ENCODE measurements around the gene RALA. TPM values are rescaled to one million over a fixed set of nuclear protein-coding genes. Genes with fewer than 3 reads are reported as not detected.

RALA gene
- 28.4 to 29.9 TPM (median 28.6 TPM) in 3 replicates for total RNA-seq

DNA sequence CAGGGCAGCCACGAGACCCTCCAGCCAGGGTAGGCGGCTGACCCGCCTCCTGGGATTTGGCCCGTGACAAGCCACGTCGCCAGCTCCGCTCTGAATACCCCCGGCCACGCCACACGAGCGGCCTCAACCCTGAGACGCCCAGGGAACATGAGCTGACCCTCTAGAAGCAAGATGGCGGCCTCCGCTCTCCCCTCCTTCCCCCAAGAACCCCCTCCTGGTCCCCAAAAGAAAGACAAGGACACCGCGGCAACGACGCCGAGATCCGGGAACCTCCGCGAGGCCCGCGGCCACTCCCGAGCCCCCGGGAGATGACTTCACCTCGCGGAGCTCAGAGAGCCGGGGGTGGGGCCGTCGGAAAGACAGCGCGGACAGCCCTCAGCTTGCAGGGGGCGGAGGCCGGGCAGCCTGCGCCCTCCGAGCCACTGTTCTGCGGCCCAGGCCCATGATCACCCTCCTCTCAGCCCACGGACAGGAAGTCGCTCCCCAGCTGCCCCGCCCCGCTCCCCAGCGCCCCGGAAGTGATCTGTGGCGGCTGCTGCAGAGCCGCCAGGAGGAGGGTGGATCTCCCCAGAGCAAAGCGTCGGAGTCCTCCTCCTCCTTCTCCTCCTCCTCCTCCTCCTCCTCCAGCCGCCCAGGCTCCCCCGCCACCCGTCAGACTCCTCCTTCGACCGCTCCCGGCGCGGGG, at the start of gene RALA:
Gene RALA, plus strand, starts transcription at position 526 of the 685 bp plus-strand sequence. CDS start 63,096 bp downstream, outside the sequence.
- H3K9me3 Mint-ChIP-seq: no peaks in the 10 kb centered on the region
- peak within 1 kb of the TSS; percentile 93 for H3K4me3 Mint-ChIP-seq
- peak; percentile 70 to 90 for DNase-seq (ENCODE audit: low spot score in 2 of 2, unreplicated experiment in 2 of 2)
- no peaks in the 10 kb centered on the region for H3K27me3 Mint-ChIP-seq (ENCODE audit: low read depth)
- TF ChIP-seq, protein P1, sequence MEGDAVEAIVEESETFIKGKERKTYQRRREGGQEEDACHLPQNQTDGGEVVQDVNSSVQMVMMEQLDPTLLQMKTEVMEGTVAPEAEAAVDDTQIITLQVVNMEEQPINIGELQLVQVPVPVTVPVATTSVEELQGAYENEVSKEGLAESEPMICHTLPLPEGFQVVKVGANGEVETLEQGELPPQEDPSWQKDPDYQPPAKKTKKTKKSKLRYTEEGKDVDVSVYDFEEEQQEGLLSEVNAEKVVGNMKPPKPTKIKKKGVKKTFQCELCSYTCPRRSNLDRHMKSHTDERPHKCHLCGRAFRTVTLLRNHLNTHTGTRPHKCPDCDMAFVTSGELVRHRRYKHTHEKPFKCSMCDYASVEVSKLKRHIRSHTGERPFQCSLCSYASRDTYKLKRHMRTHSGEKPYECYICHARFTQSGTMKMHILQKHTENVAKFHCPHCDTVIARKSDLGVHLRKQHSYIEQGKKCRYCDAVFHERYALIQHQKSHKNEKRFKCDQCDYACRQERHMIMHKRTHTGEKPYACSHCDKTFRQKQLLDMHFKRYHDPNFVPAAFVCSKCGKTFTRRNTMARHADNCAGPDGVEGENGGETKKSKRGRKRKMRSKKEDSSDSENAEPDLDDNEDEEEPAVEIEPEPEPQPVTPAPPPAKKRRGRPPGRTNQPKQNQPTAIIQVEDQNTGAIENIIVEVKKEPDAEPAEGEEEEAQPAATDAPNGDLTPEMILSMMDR (IDR thresholded peaks at IDR 0.05; ENCODE audit: unreplicated experiment): no peak
- peaks cover 38% of the 10 kb centered on the region for H3K4me1 Mint-ChIP-seq
- peak within 1 kb of the TSS; percentile 99 for H3K27ac Mint-ChIP-seq
- no peaks in the 10 kb centered on the region for H3K36me3 Mint-ChIP-seq

- H3K27ac Mint-ChIP-seq: no peak overlapping the region
- no peaks in the 10 kb centered on the region for H3K9me3 Mint-ChIP-seq
- H3K4me3 Mint-ChIP-seq: no peak overlapping the region
- TF ChIP-seq, protein P1 (IDR thresholded peaks at IDR 0.05; ENCODE audit: unreplicated experiment): no peak
- H3K27me3 Mint-ChIP-seq (ENCODE audit: low read depth): no peaks in the 10 kb centered on the region
- H3K4me1 Mint-ChIP-seq: no peaks in the 10 kb centered on the region
- peaks cover 27% of the 10 kb centered on the region for H3K36me3 Mint-ChIP-seq
- no peak for DNase-seq (ENCODE audit: low spot score in 2 of 2, unreplicated experiment in 2 of 2)
Measured at GRCh38 chr7:39574673-39575349, 48.6 kb upstream of the RALA start.

GRCh38 chr7:39577229-39577874, 46.0 kb upstream of the RALA start:
- H3K9me3 Mint-ChIP-seq: no peaks in the 10 kb centered on the region
- TF ChIP-seq, protein P1 (IDR thresholded peaks at IDR 0.05; ENCODE audit: unreplicated experiment): no peak
- peaks cover 22% of the 10 kb centered on the region for H3K36me3 Mint-ChIP-seq
- H3K27me3 Mint-ChIP-seq (ENCODE audit: low read depth): no peaks in the 10 kb centered on the region
- DNase-seq (ENCODE audit: low spot score in 2 of 2, unreplicated experiment in 2 of 2): no peak
- no peak overlapping the region for H3K4me3 Mint-ChIP-seq
- no peak overlapping the region for H3K27ac Mint-ChIP-seq
- H3K4me1 Mint-ChIP-seq: no peaks in the 10 kb centered on the region

DNA sequence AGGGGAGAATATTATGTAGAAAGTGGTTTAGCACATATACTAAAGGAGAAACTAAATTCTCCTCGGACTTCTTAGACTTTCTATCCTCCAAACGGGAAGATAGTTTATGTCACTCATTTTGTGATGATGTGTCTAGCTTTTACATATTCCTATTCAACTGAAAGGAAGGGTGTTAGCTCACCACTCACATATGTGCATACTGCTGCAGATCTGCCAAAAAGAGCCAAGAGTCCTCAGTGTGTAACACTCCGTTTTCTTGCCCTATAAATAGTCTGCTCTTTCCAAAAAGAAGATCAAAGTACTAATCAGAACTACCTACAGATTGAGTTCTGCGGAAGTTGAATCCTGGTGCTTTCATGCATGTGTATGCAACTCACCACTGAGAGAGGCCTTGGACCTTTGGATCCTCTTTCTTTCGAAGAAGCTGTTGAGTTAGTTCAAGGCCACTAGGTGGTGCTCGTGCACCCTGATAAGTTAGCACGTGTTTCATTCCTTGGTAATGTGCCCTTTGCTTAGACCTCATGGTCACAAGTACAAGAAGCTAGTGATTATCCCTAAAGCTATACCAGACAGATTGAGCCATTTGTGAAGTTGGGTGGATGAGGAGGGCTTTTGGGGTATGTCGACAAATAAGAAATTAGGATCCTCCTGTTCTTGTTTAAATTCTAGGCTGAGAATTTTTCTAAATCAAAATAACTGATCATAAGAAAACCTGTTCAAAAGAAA, 43.1 kb upstream of the RALA start:
- H3K4me3 Mint-ChIP-seq: no peak overlapping the region
- DNase-seq (ENCODE audit: low spot score in 2 of 2, unreplicated experiment in 2 of 2): peak; percentile 42 to 75
- peaks cover 18% of the 10 kb centered on the region for H3K36me3 Mint-ChIP-seq
- no peaks in the 10 kb centered on the region for H3K4me1 Mint-ChIP-seq
- H3K27ac Mint-ChIP-seq: no peak overlapping the region
- no peaks in the 10 kb centered on the region for H3K9me3 Mint-ChIP-seq
- H3K27me3 Mint-ChIP-seq (ENCODE audit: low read depth): no peaks in the 10 kb centered on the region
- TF ChIP-seq, protein P1 (IDR thresholded peaks at IDR 0.05; ENCODE audit: unreplicated experiment): peak; percentile 85

- no peak overlapping the region for H3K27ac Mint-ChIP-seq
- no peaks in the 10 kb centered on the region for H3K27me3 Mint-ChIP-seq (ENCODE audit: low read depth)
- H3K9me3 Mint-ChIP-seq: no peaks in the 10 kb centered on the region
- DNase-seq (ENCODE audit: low spot score in 2 of 2, unreplicated experiment in 2 of 2): no peak
- peaks cover 8% of the 10 kb centered on the region for H3K36me3 Mint-ChIP-seq
- TF ChIP-seq, protein P1 (IDR thresholded peaks at IDR 0.05; ENCODE audit: unreplicated experiment): no peak
- no peak overlapping the region for H3K4me3 Mint-ChIP-seq
- no peaks in the 10 kb centered on the region for H3K4me1 Mint-ChIP-seq
Measured at GRCh38 chr7:39582536-39582935, 40.8 kb upstream of the RALA start.

Data from mesothelial cell of epicardium (in vitro differentiated cells).